Left lung (tissue), 10 donors: ENCODE data around the gene NFATC4. TPM values are rescaled to one million over a fixed set of nuclear protein-coding genes. Genes with fewer than 3 reads are reported as not detected.

Experiments
- ATAC-seq: fragments of 200-7000 bp; cut with Tn5 transposase; one replicate; pipeline ENCODE4 v1.9.1; 2020; ENCODE audit warnings: moderate library complexity
- DNase-seq, 4 donors: peaks; one replicate each; pipeline ENCODE4 v3.0.0-alpha.2; 2013 to 2020
- H3K27ac ChIP-seq, 2 donors: fragments of 200-600 bp; sonication (generic) in 1 of 2; one replicate each; pipeline versions ENCODE4 v1.5.0 to v1.8.0; 2020 to 2021
- H3K27me3 ChIP-seq, 2 donors: fragments of 200-600 bp; sonication (generic) in 1 of 2; one replicate each; pipeline versions ENCODE4 v1.5.0 to v1.8.0; 2020 to 2021
- H3K36me3 ChIP-seq, 2 donors: fragments of 200-600 bp; sonication (generic) in 1 of 2; one replicate each; pipeline versions ENCODE4 v1.5.0 to v1.8.0; 2020 to 2021
- H3K4me1 ChIP-seq, 2 donors: fragments of 200-600 bp; one replicate each; pipeline ENCODE4 v1.8.0; 2021
- H3K4me3 ChIP-seq, 2 donors: fragments of 200-600 bp; sonication (generic) in 1 of 2; one replicate each; pipeline versions ENCODE4 v1.5.0 to v1.8.0; 2020 to 2021; ENCODE audit warnings: mild to moderate bottlenecking in 1 of 2
- H3K9me3 ChIP-seq, 2 donors: fragments of 200-600 bp; sonication (generic) in 1 of 2; one replicate each; pipeline versions ENCODE4 v1.5.0 to v1.8.0; 2020 to 2021
- intact Hi-C, 2 donors: fragments of 100-400 bp; cut with DNase I; formaldehyde crosslinking; loops; one replicate each; pipeline versions ENCODE4 v1.11.2 to v1.14.2; 2022
- polyA plus RNA-seq, 6 donors: library from polyadenylated mRNA; unstranded; fragments of 120-200 nt; gene quantifications; one replicate each; pipeline ENCODE4 v1.2.1, GENCODE V29; 2013; ENCODE audit not compliant: insufficient read length in 6 of 6
- total RNA-seq, 2 donors: library from RNA; stranded (reverse); fragmentation: NEBNext Ultra II Directional; extraction: Animal tissue kit (Norgen Biotek cat#: 25700); gene quantifications; one replicate each; pipeline ENCODE4 v1.2.1, GENCODE V29; 2021
- TF ChIP-seq, protein P1 (sequence below), 2 donors: fragments of 200-600 bp; sonication (generic) in 1 of 2; IDR thresholded peaks; one replicate each; pipeline versions ENCODE4 v1.5.0 to v1.8.0; 2021; ENCODE audit warnings: antibody characterized with exemption in 2 of 2
- donor health status: DM: no; HTN: yes; CAD: no.
- donor health status: DM: no; HTN: no; CAD: no.

NFATC4 gene
- total and polyA plus RNA-seq, 8 donors: 39.4 to 102 (median 81.1) TPM

DNA sequence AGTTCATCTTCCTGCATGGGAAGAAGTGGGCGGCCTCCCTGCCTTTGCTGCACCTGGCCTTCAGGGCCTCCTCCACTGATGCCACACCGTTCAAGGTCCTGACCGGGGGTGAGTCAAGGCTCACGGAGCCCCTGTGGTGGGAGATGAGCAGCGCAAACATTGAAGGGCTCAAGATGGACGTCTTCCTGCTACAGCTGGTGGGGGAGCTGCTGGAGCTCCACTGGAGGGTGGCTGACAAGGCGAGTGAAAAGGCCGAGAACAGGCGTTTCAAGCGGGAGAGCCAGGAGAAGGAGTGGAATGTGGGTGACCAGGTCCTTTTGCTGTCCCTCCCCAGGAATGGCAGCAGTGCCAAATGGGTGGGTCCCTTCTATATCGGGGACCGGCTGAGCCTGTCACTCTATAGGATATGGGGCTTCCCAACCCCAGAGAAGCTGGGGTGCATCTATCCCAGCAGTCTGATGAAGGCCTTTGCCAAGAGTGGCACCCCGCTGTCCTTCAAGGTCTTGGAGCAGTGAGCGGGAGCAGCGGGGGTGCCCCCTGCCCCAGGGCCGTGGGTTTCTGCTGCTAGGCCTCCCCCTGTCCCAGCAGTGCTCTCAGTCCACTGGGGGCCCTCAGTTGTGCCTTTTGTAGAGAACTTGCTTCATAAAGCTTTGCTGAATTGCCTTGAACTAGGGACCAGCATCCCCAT, 49.1 kb downstream of the NFATC4 start:
- no peaks in the 10 kb centered on the region for H3K9me3 ChIP-seq
- no peak overlapping the region for H3K4me3 ChIP-seq
- DNase-seq (no peak), ATAC-seq (no peak)
- no peaks in the 10 kb centered on the region for H3K27me3 ChIP-seq
- TF ChIP-seq, protein P1, sequence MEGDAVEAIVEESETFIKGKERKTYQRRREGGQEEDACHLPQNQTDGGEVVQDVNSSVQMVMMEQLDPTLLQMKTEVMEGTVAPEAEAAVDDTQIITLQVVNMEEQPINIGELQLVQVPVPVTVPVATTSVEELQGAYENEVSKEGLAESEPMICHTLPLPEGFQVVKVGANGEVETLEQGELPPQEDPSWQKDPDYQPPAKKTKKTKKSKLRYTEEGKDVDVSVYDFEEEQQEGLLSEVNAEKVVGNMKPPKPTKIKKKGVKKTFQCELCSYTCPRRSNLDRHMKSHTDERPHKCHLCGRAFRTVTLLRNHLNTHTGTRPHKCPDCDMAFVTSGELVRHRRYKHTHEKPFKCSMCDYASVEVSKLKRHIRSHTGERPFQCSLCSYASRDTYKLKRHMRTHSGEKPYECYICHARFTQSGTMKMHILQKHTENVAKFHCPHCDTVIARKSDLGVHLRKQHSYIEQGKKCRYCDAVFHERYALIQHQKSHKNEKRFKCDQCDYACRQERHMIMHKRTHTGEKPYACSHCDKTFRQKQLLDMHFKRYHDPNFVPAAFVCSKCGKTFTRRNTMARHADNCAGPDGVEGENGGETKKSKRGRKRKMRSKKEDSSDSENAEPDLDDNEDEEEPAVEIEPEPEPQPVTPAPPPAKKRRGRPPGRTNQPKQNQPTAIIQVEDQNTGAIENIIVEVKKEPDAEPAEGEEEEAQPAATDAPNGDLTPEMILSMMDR (IDR thresholded peaks at IDR 0.05): no peak
- intact Hi-C loops: no loop called here
- H3K4me1 ChIP-seq: peaks cover 0 to 8% of the 10 kb centered on the region in 2 donors
- peaks cover 0 to 25% of the 10 kb centered on the region in 2 donors for H3K36me3 ChIP-seq
- H3K27ac ChIP-seq: no peak overlapping the region

DNA sequence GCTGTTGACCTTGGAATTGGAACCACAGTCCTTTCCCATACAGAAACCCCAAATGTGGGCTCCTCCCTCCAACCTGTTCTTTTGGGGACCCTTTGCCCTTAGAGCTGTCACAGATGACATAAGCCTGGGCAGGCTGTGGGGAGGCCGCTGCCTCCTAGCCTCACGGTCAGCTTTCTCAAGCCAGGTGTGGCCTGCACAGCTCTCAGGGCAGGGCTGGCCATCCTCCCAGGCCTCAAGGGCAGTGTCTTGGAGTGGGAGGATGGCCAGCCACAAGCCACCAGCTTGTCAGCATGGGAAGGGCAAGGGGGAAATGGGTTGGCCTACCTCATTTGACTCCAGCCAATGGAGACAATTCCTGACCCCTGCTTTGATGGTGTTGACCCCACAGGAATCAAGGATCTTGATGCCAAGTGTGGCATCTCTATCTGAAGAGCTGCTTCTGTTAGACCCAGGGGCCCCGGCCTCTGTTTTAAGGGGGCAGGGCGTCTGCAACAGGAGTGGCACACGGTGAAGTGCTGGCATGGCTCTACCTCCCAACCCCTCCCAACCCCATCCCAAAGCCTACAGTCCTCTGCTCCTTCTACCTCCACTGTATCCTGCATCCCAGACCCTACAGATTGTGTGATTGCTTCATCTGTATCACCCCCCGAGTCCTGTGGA, 50.0 kb downstream of the NFATC4 start:
- peaks cover 0 to 13% of the 10 kb centered on the region in 2 donors for H3K4me1 ChIP-seq
- TF ChIP-seq, protein P1 (IDR thresholded peaks at IDR 0.05): no peak
- intact Hi-C loops: no loop called here

DNA sequence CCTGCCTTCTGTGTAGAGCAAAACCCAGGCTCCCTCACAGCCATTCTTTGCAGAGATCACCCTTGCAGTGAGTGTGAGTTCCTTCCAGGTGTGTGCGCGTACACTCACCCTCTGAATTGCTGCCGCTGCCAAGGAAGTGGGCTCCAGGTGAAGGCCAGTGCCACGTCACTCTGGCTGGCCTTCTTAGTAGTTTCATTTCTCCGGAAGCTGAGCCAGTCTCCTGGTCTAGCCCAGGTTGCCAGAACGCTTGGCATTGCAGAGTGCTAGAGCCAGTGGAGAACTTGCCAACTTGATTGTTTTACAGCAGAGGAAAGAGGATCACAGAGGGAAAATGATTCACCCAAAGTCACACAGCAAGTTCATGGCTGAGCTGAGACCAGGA, 50.5 kb downstream of the NFATC4 start:
- Histone ChIP-seq H3K9me3 (no peaks in the 10 kb centered on the region), H3K4me3 (no peak overlapping the region), H3K27me3 (no peaks in the 10 kb centered on the region), H3K4me1 (peaks cover 0 to 13% of the 10 kb centered on the region in 2 donors), H3K36me3 (peaks cover 0 to 20% of the 10 kb centered on the region in 2 donors), H3K27ac (no peak overlapping the region)
- no peak for DNase-seq
- intact Hi-C loops: no loop called here
- TF ChIP-seq, protein P1 (IDR thresholded peaks at IDR 0.05): no peak
- ATAC-seq: peak; percentile 61

More for the DNA sequence above, 50.0 kb downstream of the NFATC4 start:
- Histone ChIP-seq H3K36me3 (peaks cover 0 to 25% of the 10 kb centered on the region in 2 donors), H3K27me3 (no peaks in the 10 kb centered on the region), H3K4me3 (no peak overlapping the region), H3K27ac (no peak overlapping the region), H3K9me3 (no peaks in the 10 kb centered on the region)
- ATAC-seq (no peak), DNase-seq (no peak)

DNA sequence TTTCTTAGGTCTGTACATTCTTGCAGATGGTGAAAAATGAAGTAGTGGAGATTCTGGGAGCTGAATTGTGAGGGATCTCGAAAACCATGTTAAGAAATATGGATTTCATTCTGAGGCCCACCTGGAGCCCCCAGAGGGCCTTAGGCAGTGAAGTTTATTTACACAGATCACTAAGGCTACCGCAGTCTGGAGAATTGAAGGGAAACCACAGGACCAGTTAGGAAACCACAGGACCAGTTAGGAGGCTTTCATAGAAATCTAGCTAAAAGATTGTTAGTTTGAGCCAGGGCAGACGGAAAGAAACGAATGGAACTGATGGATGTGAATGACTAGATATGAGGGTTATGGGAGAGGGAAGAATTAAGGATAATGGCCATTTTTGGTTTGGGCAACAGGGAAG, 54.3 kb downstream of the NFATC4 start:
- ATAC-seq: no peak
- intact Hi-C loops: no loop called here
- Histone ChIP-seq H3K36me3 (no peaks in the 10 kb centered on the region), H3K9me3 (no peaks in the 10 kb centered on the region), H3K4me3 (no peak overlapping the region), H3K27ac (no peak overlapping the region), H3K4me1 (peaks cover 5 to 32% of the 10 kb centered on the region in 2 donors), H3K27me3 (no peaks in the 10 kb centered on the region)
- DNase-seq: no peak
- TF ChIP-seq, protein P1 (IDR thresholded peaks at IDR 0.05): no peak
